Activated CD4-positive, alpha-beta T cell treated with anti-CD3 and anti-CD28 coated beads for 36 hours (primary cell): ENCODE results near the gene SVOPL. TPM values are rescaled to one million over a fixed set of nuclear protein-coding genes. Genes with fewer than 3 reads are reported as not detected.
A peak's percentile ranks its signal among the peaks of the same experiment; 100 is the strongest.
"Not testable (repeated sequence)": the region's sequence is repeated elsewhere in the genome, so short reads cannot be mapped to it uniquely, and the experiment has no call there.

ENCODE experiments used
- ATAC-seq: fragments of 200-7000 bp; cut with Tn5 transposase; one replicate; pipeline ENCODE4 v1.10.0; 2021; ENCODE audit warnings: mild to moderate bottlenecking, moderate library complexity
- CTCF ChIA-PET: fragments of 350-600 bp; sonication (Branson Sonifier 250); formaldehyde crosslinking; loops from one replicate; lab custom pipeline; 2021; ENCODE audit warnings: antibody characterized with exemption; lab: Charles Lee
- POLR2A ChIA-PET: fragments of 350-600 bp; sonication (Branson Sonifier 250); formaldehyde crosslinking; loops from one replicate; lab custom pipeline; 2021; ENCODE audit warnings: antibody characterized with exemption, inconsistent platforms; lab: Charles Lee
- DNase-seq: peaks from one replicate; pipeline ENCODE4 v3.0.0-alpha.2; 2020
- H3K27ac Mint-ChIP-seq: one replicate; pipeline ENCODE4 v1.8.0; 2021; ENCODE audit warnings: mixed read lengths
- H3K27me3 Mint-ChIP-seq: one replicate; pipeline ENCODE4 v1.8.0; 2021; ENCODE audit warnings: mixed read lengths
- H3K36me3 Mint-ChIP-seq: one replicate; pipeline ENCODE4 v1.8.0; 2021; ENCODE audit warnings: low read depth, mixed read lengths
- H3K4me1 Mint-ChIP-seq: one replicate; pipeline ENCODE4 v1.8.0; 2021; ENCODE audit warnings: mixed read lengths
- H3K4me3 Mint-ChIP-seq: one replicate; pipeline ENCODE4 v1.8.0; 2021; ENCODE audit warnings: mild to moderate bottlenecking, moderate library complexity, mixed read lengths
- H3K9me3 Mint-ChIP-seq: one replicate; pipeline ENCODE4 v1.8.0; 2021; ENCODE audit warnings: low read depth, mixed read lengths
- intact Hi-C, 2 experiments: fragments of 100-400 bp; cut with DNase I in 1 of 2; cut with micrococcal nuclease in 1 of 2; formaldehyde crosslinking; loops; one replicate each; pipeline versions ENCODE4 v1.14.2 to v1.15.1; 2022 to 2024; cut with DNase I, micrococcal nuclease
- total RNA-seq, 2 experiments: library from RNA; stranded (reverse); gene quantifications; one replicate each; pipeline ENCODE4 v1.2.3, GENCODE V29; 2021

Gene SVOPL
- total RNA-seq, 2 experiments from 2014 or later: not detected

GRCh38 chr7:138699661-138700060 is 1.5 kb downstream of the SVOPL start:
- POLR2A ChIA-PET: no interaction called here
- H3K27ac Mint-ChIP-seq: no peak overlapping the region
- no peak overlapping the region for H3K4me3 Mint-ChIP-seq
- DNase-seq: no peak
- H3K9me3 Mint-ChIP-seq: no peaks in the 10 kb centered on the region
- peaks cover 2% of the 10 kb centered on the region for H3K27me3 Mint-ChIP-seq
- ATAC-seq: no peak
- no peaks in the 10 kb centered on the region for H3K4me1 Mint-ChIP-seq
- intact Hi-C loops: no loop called here
- H3K36me3 Mint-ChIP-seq: no peaks in the 10 kb centered on the region
- CTCF ChIA-PET: no interaction called here

- ATAC-seq: no peak
Observed at GRCh38 chr7:138698281-138698680, 2.9 kb downstream of the SVOPL start.

DNA sequence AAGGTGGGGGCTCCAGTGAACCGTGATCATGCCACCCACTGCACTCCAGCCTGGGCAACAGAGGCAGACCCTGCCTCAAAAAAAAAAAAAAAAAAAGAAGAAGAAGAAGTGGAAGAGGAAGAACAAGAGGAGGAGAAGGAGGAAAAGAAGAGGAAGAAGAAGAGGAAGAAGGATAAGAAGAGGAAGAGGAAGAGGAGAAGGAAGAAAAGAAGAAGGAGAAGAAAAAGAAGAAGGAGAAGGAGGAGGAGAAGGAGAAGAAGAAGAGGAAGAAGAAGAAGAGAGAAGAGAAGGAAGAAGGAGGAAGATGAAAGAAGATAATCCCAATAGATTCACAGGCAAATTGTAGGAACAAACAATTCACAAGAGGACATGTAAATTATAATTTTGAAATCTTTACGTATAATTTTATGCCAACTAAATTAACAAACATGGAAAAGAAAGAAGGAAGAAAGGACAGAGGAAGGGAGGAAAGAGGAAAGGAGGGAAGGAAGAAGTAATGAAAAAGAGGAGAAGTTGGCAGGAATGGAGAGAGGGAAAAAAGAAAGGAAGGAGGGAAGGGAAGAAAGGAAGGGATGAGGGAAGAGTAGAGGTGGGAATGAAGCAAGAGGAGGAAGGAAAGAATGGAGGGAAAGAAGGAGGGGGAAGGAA is 3.5 kb downstream of the SVOPL start:
- peaks cover 2% of the 10 kb centered on the region for H3K27me3 Mint-ChIP-seq
- no peaks in the 10 kb centered on the region for H3K4me1 Mint-ChIP-seq
- no peak overlapping the region for H3K4me3 Mint-ChIP-seq
- CTCF ChIA-PET: no interaction called here
- DNase-seq (no peak), ATAC-seq (no peak)
- no peak overlapping the region for H3K27ac Mint-ChIP-seq
- H3K9me3 Mint-ChIP-seq: no peaks in the 10 kb centered on the region
- no peaks in the 10 kb centered on the region for H3K36me3 Mint-ChIP-seq
- intact Hi-C loops: no loop called here
- POLR2A ChIA-PET: no interaction called here

More at GRCh38 chr7:138698281-138698680, 2.9 kb downstream of the SVOPL start:
- Mint-ChIP-seq H3K27me3 (peaks cover 2% of the 10 kb centered on the region), H3K27ac (no peak overlapping the region), H3K36me3 (no peaks in the 10 kb centered on the region), H3K4me1 (no peaks in the 10 kb centered on the region), H3K4me3 (no peak overlapping the region), H3K9me3 (no peaks in the 10 kb centered on the region)
- no peak for DNase-seq
- ChIA-PET POLR2A (no interaction called here), CTCF (interaction anchor here (0.5 kb wide), 1 partner anchor 40 kb away, joined by 3 read pairs; no protein-coding TSS in a partner anchor)
- intact Hi-C loops: no loop called here

DNA sequence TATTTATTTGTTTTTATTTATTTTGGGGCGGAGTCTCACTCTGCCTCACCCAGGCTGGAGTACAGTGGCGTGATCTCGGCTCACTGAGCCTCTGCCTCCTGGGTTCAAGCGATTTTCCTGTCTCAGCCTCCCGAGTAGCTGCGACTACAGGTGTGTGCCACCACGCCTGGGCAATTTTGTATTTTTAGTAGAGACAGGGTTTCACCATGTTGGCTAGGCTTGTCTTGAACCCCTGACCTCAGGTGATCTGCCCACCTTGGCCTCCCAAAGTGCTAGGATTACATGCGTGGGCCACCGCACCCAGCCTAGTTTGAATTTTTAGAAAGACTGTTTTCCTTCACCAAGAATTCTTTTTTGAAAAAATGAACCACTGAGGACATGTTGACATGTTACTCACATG is 5.4 kb downstream of the SVOPL start:
- H3K9me3 Mint-ChIP-seq, intact Hi-C loops, H3K36me3 Mint-ChIP-seq, H3K4me3 Mint-ChIP-seq, H3K27me3 Mint-ChIP-seq, CTCF ChIA-PET, ATAC-seq, DNase-seq, POLR2A ChIA-PET, H3K27ac Mint-ChIP-seq, H3K4me1 Mint-ChIP-seq: not testable (repeated sequence)

DNA sequence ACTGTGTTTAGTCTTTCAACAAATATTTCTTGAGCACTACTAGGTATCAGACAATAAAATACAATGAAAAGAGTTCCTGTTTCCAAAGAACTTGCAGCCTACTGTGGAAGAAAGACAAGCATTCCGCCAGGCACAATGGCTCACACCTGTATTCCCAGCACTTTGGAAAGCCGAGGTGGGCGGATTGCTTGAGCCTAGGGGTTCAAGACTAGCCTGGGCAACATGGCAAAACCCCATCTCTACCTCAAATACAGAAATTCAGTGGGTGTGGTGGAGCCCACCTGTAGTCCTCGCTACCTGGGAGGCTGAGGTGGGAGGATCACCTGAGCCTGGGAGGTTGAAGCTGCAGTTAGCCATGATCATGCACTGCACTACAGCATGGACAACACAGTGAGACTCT is 6.1 kb downstream of the SVOPL start:
- Mint-ChIP-seq H3K27me3 (no peaks in the 10 kb centered on the region), H3K36me3 (no peaks in the 10 kb centered on the region), H3K9me3 (no peaks in the 10 kb centered on the region), H3K4me3 (no peak overlapping the region), H3K4me1 (no peaks in the 10 kb centered on the region), H3K27ac (no peak overlapping the region)
- ChIA-PET CTCF (no interaction called here), POLR2A (no interaction called here)
- ATAC-seq: no peak
- DNase-seq: no peak
- intact Hi-C loops: no loop called here

DNA sequence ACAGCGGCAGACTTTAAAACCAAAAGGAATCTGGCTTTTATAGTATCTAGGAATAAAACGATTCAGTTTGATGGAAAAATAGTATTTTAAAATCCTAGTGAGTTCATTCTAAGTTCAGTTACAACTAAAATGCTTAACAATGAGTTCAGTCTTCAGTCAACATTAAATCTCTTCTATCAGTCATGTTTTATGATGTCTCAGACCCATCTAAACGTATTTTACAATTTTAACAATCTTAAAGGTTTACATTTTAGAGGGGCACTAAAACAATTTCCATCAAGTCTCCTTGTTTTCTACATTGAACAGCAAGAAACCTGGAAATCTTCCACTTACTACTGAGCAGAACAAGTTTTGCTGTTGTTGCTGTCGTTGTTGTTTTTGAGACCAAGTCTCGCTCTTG is 10.0 kb downstream of the SVOPL start:
- ATAC-seq: no peak
- Mint-ChIP-seq H3K4me3 (no peak overlapping the region), H3K9me3 (peaks cover 2% of the 10 kb centered on the region), H3K27me3 (peaks cover 3% of the 10 kb centered on the region), H3K36me3 (no peaks in the 10 kb centered on the region), H3K4me1 (no peaks in the 10 kb centered on the region), H3K27ac (no peak overlapping the region)
- intact Hi-C loops: no loop called here
- ChIA-PET CTCF (no interaction called here), POLR2A (no interaction called here)
- no peak for DNase-seq

GRCh38 chr7:138690495-138690894 is 10.7 kb downstream of the SVOPL start:
- Mint-ChIP-seq H3K27ac (no peak overlapping the region), H3K27me3 (peaks cover 3% of the 10 kb centered on the region), H3K4me3 (no peak overlapping the region), H3K9me3 (peaks cover 2% of the 10 kb centered on the region), H3K4me1 (no peaks in the 10 kb centered on the region), H3K36me3 (no peaks in the 10 kb centered on the region)
- CTCF ChIA-PET: no interaction called here
- ATAC-seq (no peak), DNase-seq (no peak)
- intact Hi-C loops: no loop called here
- POLR2A ChIA-PET: no interaction called here

- CTCF ChIA-PET, H3K27ac Mint-ChIP-seq, DNase-seq, H3K36me3 Mint-ChIP-seq, H3K4me3 Mint-ChIP-seq, H3K4me1 Mint-ChIP-seq, H3K9me3 Mint-ChIP-seq, H3K27me3 Mint-ChIP-seq, intact Hi-C loops: not testable (repeated sequence)
- peak; percentile 47 for ATAC-seq
- POLR2A ChIA-PET: interaction anchor here (0.6 kb wide), 1 partner anchor 82 kb away, joined by 7 read pairs; no protein-coding TSS in a partner anchor
Observed at GRCh38 chr7:138688037-138688436, 13.1 kb downstream of the SVOPL start.

DNA sequence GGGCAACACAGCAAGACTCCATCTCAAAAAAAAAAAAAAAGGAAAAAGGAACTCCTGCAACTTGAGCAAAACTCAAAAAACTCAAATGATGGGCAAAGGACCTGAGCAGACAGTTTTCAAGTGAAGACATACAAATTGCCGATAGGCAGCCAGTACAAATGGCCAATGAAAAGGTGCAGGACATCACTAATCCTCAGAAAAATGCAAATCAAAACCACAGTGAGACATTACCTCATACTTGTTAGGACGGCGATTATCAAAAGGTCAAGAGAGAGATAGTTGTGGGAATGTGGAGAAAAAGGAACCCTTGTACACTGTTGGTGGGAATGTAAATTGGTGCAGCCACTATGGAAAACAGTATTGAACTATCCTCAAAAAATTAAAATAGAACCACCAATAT is 16.8 kb downstream of the SVOPL start:
- H3K27me3 Mint-ChIP-seq: peaks cover 3% of the 10 kb centered on the region
- ATAC-seq: no peak
- intact Hi-C loops: no loop called here
- H3K27ac Mint-ChIP-seq: no peak overlapping the region
- ChIA-PET POLR2A (no interaction called here), CTCF (no interaction called here)
- no peaks in the 10 kb centered on the region for H3K36me3 Mint-ChIP-seq
- H3K9me3 Mint-ChIP-seq: peaks cover 2% of the 10 kb centered on the region
- H3K4me1 Mint-ChIP-seq: no peaks in the 10 kb centered on the region
- no peak overlapping the region for H3K4me3 Mint-ChIP-seq
- DNase-seq: no peak

GRCh38 chr7:138679793-138680192 is 21.4 kb downstream of the SVOPL start:
- H3K4me1 Mint-ChIP-seq: no peaks in the 10 kb centered on the region
- H3K36me3 Mint-ChIP-seq: no peaks in the 10 kb centered on the region
- no peaks in the 10 kb centered on the region for H3K9me3 Mint-ChIP-seq
- no peak overlapping the region for H3K4me3 Mint-ChIP-seq
- CTCF ChIA-PET: no interaction called here
- POLR2A ChIA-PET: no interaction called here
- no peak overlapping the region for H3K27ac Mint-ChIP-seq
- DNase-seq: no peak
- no peak for ATAC-seq
- H3K27me3 Mint-ChIP-seq: no peaks in the 10 kb centered on the region
- intact Hi-C loops: no loop called here

DNA sequence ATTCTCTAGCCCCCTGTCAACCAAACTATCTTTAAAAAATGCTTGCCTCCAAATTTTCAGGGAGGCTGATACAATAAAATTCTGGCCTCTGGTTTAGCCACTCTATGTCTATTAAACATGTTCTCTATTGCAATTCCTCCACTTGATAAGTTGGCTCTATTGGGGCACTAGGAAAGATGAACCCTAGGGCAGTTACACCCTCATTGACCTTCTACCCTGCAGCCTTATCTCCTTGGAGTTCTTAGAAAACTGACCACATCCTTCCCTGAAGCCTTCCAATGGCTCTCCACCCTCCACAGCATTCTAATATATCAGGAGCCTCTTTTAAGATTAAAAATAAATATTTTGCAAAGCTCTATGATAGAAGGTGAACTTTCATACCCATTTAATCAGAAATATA is 30.6 kb downstream of the SVOPL start:
- CTCF ChIA-PET: no interaction called here

DNA sequence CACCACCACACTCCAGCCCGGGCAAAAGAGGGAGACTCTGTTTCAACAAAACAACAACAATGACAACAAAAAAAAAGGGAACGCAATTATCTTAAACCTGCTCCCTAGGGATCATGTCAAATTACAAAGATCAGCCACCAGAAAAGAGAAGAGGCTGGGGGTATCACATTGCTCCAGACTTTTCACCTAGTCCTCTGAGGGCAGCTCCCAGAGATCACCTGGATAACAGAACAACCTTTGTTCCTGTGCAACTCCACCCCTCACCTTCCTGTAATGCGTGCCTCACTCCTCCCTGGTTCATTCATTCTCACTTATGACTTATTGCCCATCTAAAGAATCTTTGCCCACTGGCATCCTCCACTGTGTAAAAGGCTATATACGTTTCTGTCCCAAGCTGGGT is 31.8 kb downstream of the SVOPL start:
- DNase-seq (no peak), ATAC-seq (no peak)
- ChIA-PET CTCF (no interaction called here), POLR2A (no interaction called here)
- peaks cover 10% of the 10 kb centered on the region for H3K4me1 Mint-ChIP-seq
- peaks cover 14% of the 10 kb centered on the region for H3K27me3 Mint-ChIP-seq
- no peak overlapping the region for H3K27ac Mint-ChIP-seq
- no peaks in the 10 kb centered on the region for H3K36me3 Mint-ChIP-seq
- intact Hi-C loops: loop anchor here in 1 of 2 experiments (5.0 kb wide), 1 partner anchor 198 kb away; no protein-coding TSS in a partner anchor
- no peak overlapping the region for H3K4me3 Mint-ChIP-seq
- no peaks in the 10 kb centered on the region for H3K9me3 Mint-ChIP-seq

More for the DNA sequence above, 30.6 kb downstream of the SVOPL start:
- H3K27ac Mint-ChIP-seq: no peak overlapping the region
- POLR2A ChIA-PET: no interaction called here
- H3K27me3 Mint-ChIP-seq: peaks cover 9% of the 10 kb centered on the region
- no peaks in the 10 kb centered on the region for H3K36me3 Mint-ChIP-seq
- H3K4me3 Mint-ChIP-seq: no peak overlapping the region
- DNase-seq: no peak
- peaks cover 10% of the 10 kb centered on the region for H3K4me1 Mint-ChIP-seq
- H3K9me3 Mint-ChIP-seq: no peaks in the 10 kb centered on the region
- no peak for ATAC-seq
- intact Hi-C loops: no loop called here
